RWPE1 (cell line): ENCODE data around the gene DNAJC4.

Source experiments
- CTCF ChIA-PET: fragments of 350-600 bp; sonication (Branson Sonifier 250); formaldehyde crosslinking; extraction: SDS; loops from one replicate; lab custom pipeline; 2021; lab: Yijun Ruan, JAX
- POLR2A ChIA-PET: fragments of 400-600 bp; formaldehyde crosslinking; extraction: SDS; loops from one replicate; lab custom pipeline; 2020; ENCODE audit warnings: antibody characterized with exemption; ENCODE audit not compliant: low non-redundant PET; lab: Yijun Ruan, JAX
- DNase-seq: peaks from one replicate; pipeline ENCODE4 v3.0.0; 2012; ENCODE audit warnings: low spot score
- H3K27ac ChIP-seq: fragments of 450-650 bp; 2 replicates; pipeline ENCODE4 v1.5.1; 2017
- TF ChIP-seq, protein P1 (sequence below): fragments of 450-650 bp; conservative IDR thresholded peaks from 2 replicates; pipeline ENCODE4 v1.5.1; 2017; ENCODE audit warnings: low read depth, mild to moderate bottlenecking

DNAJC4 gene

DNA sequence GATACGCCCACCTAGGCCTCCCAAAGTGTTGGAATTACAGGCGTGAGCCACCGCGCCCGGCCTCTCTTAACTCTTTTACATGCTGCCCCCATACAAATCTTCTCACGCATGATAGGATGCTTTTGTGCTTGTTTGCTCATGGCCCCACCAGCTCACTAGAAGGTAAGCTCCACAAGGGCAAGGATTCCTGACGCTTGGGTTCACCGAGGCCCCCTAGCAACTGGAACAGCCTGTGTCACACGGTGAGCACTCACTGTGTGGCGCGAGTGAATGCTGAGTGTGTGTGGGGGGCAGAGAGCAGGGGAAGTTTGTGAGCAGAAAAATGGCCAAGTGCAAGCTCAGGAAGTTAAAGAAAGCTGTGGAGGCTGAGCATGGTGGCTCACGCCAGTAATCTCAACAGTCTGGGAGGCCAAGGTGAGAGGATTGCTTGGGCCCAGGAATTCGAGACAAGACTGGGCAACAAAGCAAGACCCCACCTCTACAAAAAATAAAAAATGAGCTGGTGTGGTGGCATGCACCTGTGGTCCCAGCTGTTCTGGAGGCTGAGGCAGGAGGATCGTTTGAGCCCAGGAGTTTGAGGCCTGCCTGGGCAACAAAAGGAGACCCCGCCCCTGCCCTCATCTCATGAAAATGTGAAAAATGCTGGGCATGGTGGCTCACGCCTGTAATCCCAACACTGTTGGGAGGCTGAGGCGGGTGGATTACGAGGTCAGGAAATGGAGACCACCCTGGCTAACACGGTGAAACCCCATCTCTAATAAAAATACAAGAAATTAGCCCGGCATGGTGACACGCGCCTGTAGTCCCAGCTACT, 51.8 kb downstream of the DNAJC4 start:
- H3K27ac ChIP-seq, result peak overlapping the region; percentile 97
- ChIA-PET CTCF (interaction anchor here (0.7 to 1.4 kb wide), 3 partner anchors 12 to 73 kb away, joined by 3 to 8 read pairs (median 5); no protein-coding TSS in a partner anchor), POLR2A (no interaction called here)
- TF ChIP-seq, protein P1, sequence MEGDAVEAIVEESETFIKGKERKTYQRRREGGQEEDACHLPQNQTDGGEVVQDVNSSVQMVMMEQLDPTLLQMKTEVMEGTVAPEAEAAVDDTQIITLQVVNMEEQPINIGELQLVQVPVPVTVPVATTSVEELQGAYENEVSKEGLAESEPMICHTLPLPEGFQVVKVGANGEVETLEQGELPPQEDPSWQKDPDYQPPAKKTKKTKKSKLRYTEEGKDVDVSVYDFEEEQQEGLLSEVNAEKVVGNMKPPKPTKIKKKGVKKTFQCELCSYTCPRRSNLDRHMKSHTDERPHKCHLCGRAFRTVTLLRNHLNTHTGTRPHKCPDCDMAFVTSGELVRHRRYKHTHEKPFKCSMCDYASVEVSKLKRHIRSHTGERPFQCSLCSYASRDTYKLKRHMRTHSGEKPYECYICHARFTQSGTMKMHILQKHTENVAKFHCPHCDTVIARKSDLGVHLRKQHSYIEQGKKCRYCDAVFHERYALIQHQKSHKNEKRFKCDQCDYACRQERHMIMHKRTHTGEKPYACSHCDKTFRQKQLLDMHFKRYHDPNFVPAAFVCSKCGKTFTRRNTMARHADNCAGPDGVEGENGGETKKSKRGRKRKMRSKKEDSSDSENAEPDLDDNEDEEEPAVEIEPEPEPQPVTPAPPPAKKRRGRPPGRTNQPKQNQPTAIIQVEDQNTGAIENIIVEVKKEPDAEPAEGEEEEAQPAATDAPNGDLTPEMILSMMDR, result no peak
- no peak for DNase-seq

DNA sequence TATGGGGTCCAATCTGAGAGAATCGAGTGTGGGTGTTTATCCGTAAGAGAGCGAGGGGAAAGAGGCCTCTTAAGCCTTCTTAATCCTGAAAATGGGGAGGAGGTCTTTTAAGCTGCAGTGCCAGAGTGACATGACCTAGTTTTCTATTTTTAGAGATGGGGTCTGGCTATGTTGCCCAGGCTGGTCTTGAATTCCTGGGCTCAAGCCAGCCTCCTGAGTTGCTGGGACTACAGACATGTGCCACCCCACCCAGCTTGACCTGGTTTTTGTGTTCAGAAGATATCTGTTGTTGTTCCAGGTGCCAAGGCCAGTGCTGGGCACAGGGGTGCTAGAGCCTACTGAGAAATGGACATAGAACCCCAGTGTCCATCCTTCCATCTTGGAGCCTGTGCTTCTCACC, 52.7 kb downstream of the DNAJC4 start:
- no peak for DNase-seq
- TF ChIP-seq, protein P1, result no peak
- peak overlapping the region; percentile 97 for H3K27ac ChIP-seq
- POLR2A ChIA-PET, result no interaction called here
- CTCF ChIA-PET, result interaction anchor here (1.0 to 1.4 kb wide), 2 partner anchors 18 to 72 kb away, joined by 3 to 8 read pairs; no protein-coding TSS in a partner anchor
